HG03175 (cell line): Measurements from ENCODE around the gene PHLDB2.
A peak's percentile ranks its signal among the peaks of the same experiment; 100 is the strongest.

ENCODE experiments used
- ATAC-seq: cut with Tn5 transposase; IDR thresholded peaks from one replicate; pipeline ENCODE4 v1.9.1; 2021; ENCODE audit warnings: mild to moderate bottlenecking, moderate library complexity; ENCODE audit not compliant: unreplicated experiment

Gene PHLDB2

DNA sequence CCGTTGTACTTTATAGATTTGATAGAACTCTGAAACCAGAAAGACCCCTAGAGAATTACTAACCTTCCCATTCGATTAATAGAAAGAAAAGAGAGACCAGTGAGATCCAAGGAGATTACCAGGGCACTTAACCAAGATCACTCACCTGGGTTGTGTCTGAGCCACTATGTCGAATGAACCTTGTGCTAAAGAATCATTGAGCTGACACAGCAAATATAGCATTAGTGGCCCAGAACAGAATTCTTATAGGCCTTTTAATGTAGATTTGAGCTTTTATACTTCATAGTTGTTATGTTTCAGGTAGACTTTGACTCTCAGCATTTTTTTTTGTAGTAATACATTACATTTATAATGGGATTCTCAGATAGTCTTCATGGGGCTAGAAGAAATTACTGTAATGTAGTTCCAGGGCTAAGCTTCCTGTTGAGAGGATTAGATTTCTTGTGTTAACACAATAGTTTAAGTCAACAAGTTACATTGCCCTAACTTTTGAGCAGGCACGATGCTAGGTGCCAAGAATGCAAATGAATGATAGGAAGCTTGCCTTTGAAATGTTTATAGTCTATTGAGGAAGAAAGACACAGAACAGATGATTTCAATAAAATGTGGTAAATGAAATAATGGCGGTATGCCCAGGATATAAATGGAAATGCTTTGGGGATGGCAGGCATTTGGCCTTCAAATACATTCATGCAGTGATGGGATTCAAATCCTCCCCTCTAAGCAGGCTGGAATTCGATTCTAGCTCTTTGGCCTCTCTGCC lies 95.3 kb downstream of the PHLDB2 start:
- ATAC-seq = no peak

GRCh38 chr3:111955876-111956275 lies 96.8 kb downstream of the PHLDB2 start:
- no peak for ATAC-seq

- no peak for ATAC-seq
Measured at GRCh38 chr3:111956449-111956848, 97.4 kb downstream of the PHLDB2 start.

DNA sequence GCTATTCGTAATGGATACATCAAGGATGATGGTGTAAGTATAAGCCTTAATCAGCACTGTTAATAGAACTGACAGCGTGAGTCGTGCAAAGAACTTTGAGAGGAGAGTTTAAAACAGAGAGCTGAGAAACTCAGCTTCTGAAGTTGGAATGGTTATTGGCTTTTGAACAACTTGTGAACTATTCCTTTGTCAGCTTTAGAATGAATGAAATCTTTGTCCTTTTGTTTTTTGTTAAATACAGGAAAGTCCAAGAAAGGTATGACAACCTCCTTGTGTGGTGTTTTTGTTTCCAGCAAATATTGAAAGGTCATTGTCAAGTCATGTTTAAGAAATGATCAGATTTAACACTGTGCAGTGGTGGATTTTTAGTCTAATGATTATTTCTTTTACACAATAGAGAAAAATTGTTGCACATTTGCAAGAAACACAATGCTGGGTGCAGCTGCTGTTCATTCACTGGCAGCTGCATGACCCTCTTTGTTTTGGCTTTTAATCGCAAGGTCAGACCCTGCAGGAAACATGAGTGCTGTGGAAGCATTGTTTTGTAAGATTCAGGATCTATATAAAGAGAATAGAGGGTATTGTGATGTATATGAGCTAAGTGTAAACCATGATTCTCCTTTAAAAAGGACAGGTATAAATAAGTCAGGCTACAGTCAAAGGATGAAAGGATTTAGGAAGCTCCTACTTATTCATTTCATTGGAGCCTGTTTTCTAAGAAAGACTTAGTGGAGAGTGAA lies 98.1 kb downstream of the PHLDB2 start:
- no peak for ATAC-seq

DNA sequence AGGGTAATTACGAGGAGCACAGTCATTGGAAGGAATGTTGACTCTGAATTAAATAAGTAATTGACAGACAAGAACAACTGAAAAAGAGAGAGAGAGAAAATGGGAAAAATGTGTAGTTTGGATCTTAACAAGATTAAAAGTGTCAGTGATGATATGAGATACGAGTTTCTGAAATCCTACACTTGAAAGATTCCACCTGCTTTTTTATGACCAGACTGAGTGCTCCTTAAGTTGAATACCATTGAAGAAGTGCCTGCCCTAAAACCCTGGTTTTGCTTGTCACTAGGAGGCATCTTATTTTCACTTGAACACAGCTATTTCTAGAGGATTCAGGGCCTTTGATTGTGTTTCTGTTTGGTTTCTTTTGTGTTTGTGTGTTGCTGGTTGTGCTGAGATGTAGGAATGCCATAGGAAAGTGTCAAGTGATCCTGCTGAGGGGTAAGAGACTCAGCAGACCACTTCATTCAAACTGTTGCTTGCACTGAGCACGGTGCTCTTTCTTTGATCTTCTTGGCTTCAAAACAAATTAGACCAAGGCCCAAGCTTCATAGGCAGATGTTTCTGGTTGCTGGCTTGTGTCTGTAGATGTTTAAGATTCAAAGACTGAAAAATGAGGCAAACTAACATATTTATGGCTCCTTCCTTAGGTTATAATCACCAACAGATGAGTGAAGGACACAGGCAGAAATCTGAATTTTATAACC lies 102.5 kb downstream of the PHLDB2 start:
- ATAC-seq = no peak

DNA sequence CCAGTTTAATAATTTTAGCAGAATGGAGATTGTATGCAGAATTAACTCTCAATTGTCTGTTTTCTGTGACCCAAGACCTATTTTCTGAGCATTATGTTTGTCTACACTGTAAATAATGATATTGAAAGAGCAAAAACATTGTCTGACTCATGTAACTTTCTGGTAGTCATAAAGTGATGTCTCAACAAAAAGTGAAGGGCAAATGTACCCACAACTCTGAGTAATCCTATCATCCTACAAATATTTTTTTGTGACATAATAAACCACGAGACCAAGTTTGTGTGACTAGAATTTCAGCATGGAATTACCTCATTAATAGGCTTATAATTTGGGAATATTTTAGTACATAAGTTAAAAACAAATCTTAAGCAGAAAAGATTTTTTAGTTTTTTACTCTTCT lies 104.4 kb downstream of the PHLDB2 start:
- ATAC-seq = no peak

DNA sequence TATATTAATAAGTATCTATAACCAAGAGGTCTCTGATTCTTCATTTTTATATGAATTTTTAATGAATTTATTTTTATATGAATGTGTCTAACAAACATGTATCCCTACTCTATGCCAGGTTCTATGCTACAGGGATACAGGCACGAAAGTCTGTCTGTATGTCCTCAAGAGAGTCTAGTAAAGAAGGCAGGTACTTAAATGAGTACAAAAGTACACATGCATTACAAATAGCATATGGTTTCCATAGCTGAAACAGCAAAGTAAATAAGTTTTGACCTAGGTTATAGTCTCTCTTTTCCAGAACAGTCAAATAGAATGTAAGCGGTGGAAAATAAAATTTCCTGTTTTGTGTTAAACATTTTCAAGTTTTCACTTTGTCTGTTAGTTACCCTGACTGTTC lies 106.4 kb downstream of the PHLDB2 start:
- no peak for ATAC-seq

DNA sequence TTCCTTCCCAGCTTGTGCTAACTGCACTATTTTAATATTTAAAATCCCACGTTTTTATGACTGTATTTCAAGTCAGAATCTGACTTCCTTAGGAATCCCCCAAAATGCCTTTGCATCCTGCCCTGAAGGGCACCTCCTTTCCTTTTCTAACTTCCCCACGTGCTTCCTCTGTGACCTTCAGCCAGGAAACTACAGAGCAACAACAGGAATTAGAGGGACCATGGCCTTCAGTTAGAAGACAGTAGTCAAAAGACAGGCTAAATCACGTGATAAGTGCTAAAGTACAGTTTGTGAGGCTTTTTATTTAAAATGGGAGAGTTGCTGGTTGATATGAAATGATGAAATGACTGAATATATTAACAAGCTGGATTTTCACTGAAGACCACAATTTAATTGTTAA lies 108.0 kb downstream of the PHLDB2 start:
- no peak for ATAC-seq

DNA sequence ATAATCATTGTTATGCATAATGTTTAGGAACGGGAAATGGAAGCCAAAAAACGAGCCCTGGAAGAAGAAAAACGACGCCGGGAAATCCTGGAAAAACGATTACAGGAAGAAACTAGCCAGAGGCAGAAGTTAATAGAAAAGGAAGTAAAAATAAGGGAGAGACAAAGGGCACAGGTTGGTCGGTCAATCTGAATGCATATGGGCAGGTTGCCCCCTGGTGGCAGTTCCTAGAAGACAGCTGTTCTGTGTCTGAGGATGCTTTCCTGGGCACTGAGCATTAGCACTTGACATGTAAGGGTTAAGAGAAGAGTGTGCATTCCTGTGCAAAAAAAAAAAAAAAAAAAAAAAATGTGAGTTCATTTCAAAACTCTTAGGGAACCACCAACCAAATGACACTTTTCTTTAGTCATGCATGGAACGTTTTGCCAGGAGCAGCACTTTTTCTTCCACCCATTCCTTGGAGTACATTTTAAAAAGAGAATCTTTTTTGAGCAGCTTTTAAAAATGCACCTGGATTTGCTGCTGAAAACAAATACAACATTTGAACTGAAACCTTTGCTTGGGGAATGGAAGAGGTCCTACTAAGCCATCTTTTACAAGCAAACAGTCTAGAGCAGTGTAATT lies 108.7 kb downstream of the PHLDB2 start:
- peak; percentile 96 for ATAC-seq

DNA sequence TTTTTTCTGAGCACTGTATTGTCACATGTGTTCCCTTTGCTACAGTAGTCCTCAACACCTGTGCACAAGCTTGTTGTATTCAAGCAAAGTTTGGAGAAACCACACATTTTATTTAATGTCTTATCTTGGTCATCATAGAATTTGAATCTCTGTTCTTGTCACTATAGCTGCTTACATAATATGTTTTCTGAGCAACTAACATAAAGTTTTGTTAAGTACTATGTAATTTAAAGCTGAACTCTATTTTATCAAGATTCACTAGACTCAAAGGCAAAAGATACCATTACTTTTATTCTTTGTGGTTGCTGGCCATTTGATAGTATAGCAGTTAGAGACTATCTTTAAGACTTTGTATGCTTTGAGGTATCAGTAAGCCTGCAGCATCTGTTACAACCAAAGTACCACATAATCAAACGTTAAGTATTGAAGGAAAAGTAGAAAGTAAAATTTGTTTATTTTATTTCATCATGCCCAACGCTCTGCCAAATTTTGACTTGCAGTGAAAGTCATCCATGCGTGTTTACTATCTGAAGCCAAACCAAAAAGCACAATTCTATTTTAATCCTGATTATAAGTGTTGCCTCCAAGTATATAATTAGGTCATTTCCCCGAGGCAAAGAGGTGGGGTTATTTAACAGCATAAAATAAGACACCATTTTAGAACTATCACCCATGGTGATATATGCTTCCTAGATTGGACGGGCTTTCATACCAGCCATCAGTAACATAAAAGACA lies 109.4 kb downstream of the PHLDB2 start:
- no peak for ATAC-seq

DNA sequence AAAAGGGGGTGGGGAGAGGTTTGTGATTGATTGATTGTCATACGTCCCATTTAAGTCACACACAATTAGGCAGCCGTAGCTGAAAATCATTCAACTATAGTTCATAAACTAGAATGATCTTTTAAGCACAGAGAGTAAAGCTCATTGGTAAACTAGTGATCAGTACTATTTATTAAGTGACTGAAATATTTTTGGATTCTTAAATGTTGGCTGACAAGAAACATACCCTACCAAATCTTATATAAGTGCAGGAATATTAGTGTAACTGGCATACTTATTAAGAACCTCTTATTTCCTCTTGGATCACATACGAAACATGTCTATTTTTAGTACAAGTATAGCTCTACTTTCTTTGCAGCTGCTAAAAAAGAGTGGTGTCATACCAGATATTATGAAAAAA lies 111.3 kb downstream of the PHLDB2 start:
- no peak for ATAC-seq

DNA sequence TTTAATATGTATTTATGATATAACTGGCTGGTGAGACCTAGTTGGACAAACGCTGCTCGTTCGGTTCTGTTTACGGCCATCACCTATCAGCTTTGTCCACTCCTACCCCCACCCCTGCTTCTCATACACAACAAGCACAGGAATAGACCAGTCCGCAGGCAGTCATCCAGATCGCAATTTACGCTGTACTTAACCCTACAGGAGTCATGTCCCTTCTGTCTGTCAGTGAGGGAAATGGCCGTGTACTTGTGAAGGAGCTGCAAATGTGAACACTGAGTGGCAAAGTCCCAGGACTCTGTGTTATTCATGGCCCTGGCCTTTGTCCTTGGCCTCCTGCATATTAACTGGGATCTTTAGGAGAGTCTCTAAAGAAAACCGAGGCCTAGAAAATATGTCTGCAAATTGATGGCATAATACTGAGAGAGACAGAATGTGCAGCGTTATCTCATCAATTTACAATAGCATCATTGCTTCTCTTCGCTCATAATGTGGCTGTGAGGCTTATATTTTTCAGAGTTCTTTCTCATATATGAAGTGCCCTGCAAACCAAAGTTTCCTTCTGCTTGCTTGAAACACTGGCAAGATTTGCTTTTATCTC lies 112.6 kb downstream of the PHLDB2 start:
- ATAC-seq = no peak

- ATAC-seq = no peak
Measured at GRCh38 chr3:111972891-111973290, 113.8 kb downstream of the PHLDB2 start.

DNA sequence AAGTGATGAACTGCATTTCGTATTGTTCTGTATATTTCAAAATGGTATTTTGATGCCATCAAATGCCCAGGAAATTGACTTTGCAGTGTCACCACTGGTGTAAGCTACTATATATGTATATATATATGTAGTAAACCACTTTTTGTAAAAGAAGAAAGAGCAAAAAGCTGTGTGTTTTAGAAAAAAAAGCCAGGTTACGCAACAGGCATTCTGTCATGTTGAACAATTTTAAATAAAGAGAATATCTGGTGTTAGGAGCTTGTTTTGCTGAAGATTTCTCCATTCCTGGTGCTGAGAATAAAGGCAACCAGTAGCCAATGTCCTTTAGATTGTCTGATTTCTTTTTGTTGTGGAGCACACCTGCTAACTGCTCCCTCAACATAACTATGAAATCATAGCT lies 116.1 kb downstream of the PHLDB2 start:
- no peak for ATAC-seq

GRCh38 chr3:111976254-111976653 lies 117.2 kb downstream of the PHLDB2 start:
- ATAC-seq = no peak

DNA sequence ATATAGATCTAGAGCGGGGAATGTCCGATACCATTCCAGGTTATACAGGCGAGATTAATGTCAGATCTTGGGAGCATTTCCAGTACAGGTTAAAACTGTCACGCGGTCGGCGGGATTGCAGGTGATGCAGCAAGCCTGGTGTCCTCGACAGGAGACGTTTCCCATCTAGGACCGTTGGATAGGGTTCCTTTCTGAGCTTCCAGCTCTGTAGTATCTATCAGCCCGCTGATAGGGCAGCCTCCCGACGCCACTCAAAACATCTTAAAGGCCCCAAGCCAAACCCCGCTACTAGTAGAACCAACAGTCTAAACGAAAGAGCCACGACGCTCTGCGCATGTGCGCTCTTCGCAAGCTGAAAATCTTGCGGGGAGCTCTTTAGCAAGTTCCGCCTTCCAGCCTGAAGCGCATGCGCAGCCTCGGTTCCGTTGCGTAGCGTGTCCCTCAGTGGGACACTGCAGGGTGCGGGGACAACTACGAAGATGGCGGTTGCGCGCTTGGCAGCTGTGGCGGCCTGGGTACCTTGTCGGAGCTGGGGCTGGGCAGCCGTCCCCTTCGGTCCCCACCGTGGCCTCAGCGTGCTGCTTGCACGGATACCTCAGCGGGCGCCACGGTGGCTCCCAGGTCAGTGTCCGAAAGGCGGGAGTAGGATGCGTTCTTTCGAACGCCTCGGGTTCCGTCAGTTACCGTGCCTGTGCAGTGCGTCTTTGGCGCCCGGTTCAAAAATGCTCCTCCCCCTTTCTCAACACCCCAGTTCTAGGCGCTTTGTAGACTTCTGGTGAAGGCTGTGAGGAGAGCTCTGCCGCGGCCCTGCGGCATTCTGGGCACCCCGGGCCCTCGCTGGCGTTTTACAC lies 119.7 kb downstream of the PHLDB2 start, which contains the start of gene ABHD10:
Gene ABHD10, plus strand, starts transcription at position 444 of the 851 bp plus-strand sequence. Its CDS starts 36 bp downstream, at position 480.
- ATAC-seq = peak; percentile 94

- peak; percentile 43 for ATAC-seq
Measured at GRCh38 chr3:111979434-111980038, 120.5 kb downstream of the PHLDB2 start.

GRCh38 chr3:111980716-111981456 lies 121.8 kb downstream of the PHLDB2 start:
- no peak for ATAC-seq
